ENCODE data around the gene LGI4. TPM values are rescaled to one million over a fixed set of nuclear protein-coding genes. Genes with fewer than 3 reads are reported as not detected.
A peak's percentile ranks its signal among the peaks of the same experiment; 100 is the strongest.

Gene LGI4
- total RNA-seq, 1 donor from 2014 or later: 5.2 TPM

- peak overlapping the region; percentile 6 to 97 (median 85) for H3K4me3 ChIP-seq (ENCODE audit: low read length in 3 of 3)
- no peaks in the 10 kb centered on the region for H3K36me3 ChIP-seq (ENCODE audit: control insufficient read depth in 3 of 3, insufficient read depth in 3 of 3, low read length in 3 of 3)
- peaks cover 43 to 60% (median 51%) of the 10 kb centered on the region in 3 donors for H3K4me1 ChIP-seq (ENCODE audit: control insufficient read depth in 3 of 3, insufficient read depth in 3 of 3, low read length in 3 of 3)
- H3K27ac ChIP-seq (ENCODE audit: low read depth, low read length): peak overlapping the region; percentile 78
- H3K9ac ChIP-seq (ENCODE audit: low read depth in 1 of 3, low read length in 3 of 3): peak overlapping the region; percentile 33 to 96 (median 74)
- no peaks in the 10 kb centered on the region for H3K27me3 ChIP-seq (ENCODE audit: control insufficient read depth in 3 of 3, insufficient read depth in 3 of 3, low read length in 3 of 3)
- H3K9me3 ChIP-seq (ENCODE audit: control insufficient read depth in 3 of 3, low read length in 3 of 3): no peaks in the 10 kb centered on the region
These were observed 9.6 kb downstream of the LGI4 start for GRCh38 chr19:35125270-35125717.

GRCh38 chr19:35124098-35125060 lies 10.5 kb downstream of the LGI4 start:
- Histone ChIP-seq H3K4me1 (ENCODE audit: control insufficient read depth in 3 of 3, insufficient read depth in 3 of 3, low read length in 3 of 3) (peaks cover 43 to 52% (median 49%) of the 10 kb centered on the region in 3 donors), H3K36me3 (ENCODE audit: control insufficient read depth in 3 of 3, insufficient read depth in 3 of 3, low read length in 3 of 3) (no peaks in the 10 kb centered on the region), H3K27me3 (ENCODE audit: control insufficient read depth in 3 of 3, insufficient read depth in 3 of 3, low read length in 3 of 3) (no peaks in the 10 kb centered on the region), H3K4me3 (ENCODE audit: low read length in 3 of 3) (peak overlapping the region; percentile 85 to 98 (median 97)), H3K27ac (ENCODE audit: low read depth, low read length) (peak overlapping the region; percentile 78), H3K9ac (ENCODE audit: low read depth in 1 of 3, low read length in 3 of 3) (peak overlapping the region; percentile 74 to 96 (median 91)), H3K9me3 (ENCODE audit: control insufficient read depth in 3 of 3, low read length in 3 of 3) (no peaks in the 10 kb centered on the region)

- peaks cover 43 to 57% (median 49%) of the 10 kb centered on the region in 3 donors for H3K4me1 ChIP-seq (ENCODE audit: control insufficient read depth in 3 of 3, insufficient read depth in 3 of 3, low read length in 3 of 3)
- H3K27me3 ChIP-seq (ENCODE audit: control insufficient read depth in 3 of 3, insufficient read depth in 3 of 3, low read length in 3 of 3): no peaks in the 10 kb centered on the region
- H3K9ac ChIP-seq (ENCODE audit: low read depth in 1 of 3, low read length in 3 of 3): peak overlapping the region; percentile 74 to 96 (median 91)
- H3K9me3 ChIP-seq (ENCODE audit: control insufficient read depth in 3 of 3, low read length in 3 of 3): no peaks in the 10 kb centered on the region
- H3K36me3 ChIP-seq (ENCODE audit: control insufficient read depth in 3 of 3, insufficient read depth in 3 of 3, low read length in 3 of 3): no peaks in the 10 kb centered on the region
- H3K27ac ChIP-seq (ENCODE audit: low read depth, low read length): peak overlapping the region; percentile 78
- peak overlapping the region; percentile 85 to 98 (median 97) for H3K4me3 ChIP-seq (ENCODE audit: low read length in 3 of 3)
These were observed 11.3 kb downstream of the LGI4 start for GRCh38 chr19:35123573-35123972.

GRCh38 chr19:35122687-35123551 lies 11.9 kb downstream of the LGI4 start:
- no peaks in the 10 kb centered on the region for H3K36me3 ChIP-seq (ENCODE audit: control insufficient read depth in 3 of 3, insufficient read depth in 3 of 3, low read length in 3 of 3)
- H3K4me1 ChIP-seq (ENCODE audit: control insufficient read depth in 3 of 3, insufficient read depth in 3 of 3, low read length in 3 of 3): peaks cover 43 to 57% (median 48%) of the 10 kb centered on the region in 3 donors
- no peaks in the 10 kb centered on the region for H3K27me3 ChIP-seq (ENCODE audit: control insufficient read depth in 3 of 3, insufficient read depth in 3 of 3, low read length in 3 of 3)
- H3K27ac ChIP-seq (ENCODE audit: low read depth, low read length): peak overlapping the region; percentile 78
- H3K4me3 ChIP-seq (ENCODE audit: low read length in 3 of 3): peak overlapping the region in 1 of 3 donors; percentile 97
- no peaks in the 10 kb centered on the region for H3K9me3 ChIP-seq (ENCODE audit: control insufficient read depth in 3 of 3, low read length in 3 of 3)
- H3K9ac ChIP-seq (ENCODE audit: low read depth in 1 of 3, low read length in 3 of 3): peak overlapping the region; percentile 74 to 96 (median 91)

- Histone ChIP-seq H3K9ac (ENCODE audit: low read depth in 1 of 3, low read length in 3 of 3) (peak overlapping the region in 1 of 3 donors; percentile 57), H3K9me3 (ENCODE audit: control insufficient read depth in 3 of 3, low read length in 3 of 3) (no peaks in the 10 kb centered on the region), H3K27ac (ENCODE audit: low read depth, low read length) (peak overlapping the region; percentile 78), H3K27me3 (ENCODE audit: control insufficient read depth in 3 of 3, insufficient read depth in 3 of 3, low read length in 3 of 3) (no peaks in the 10 kb centered on the region), H3K36me3 (ENCODE audit: control insufficient read depth in 3 of 3, insufficient read depth in 3 of 3, low read length in 3 of 3) (no peaks in the 10 kb centered on the region), H3K4me3 (ENCODE audit: low read length in 3 of 3) (no peak overlapping the region), H3K4me1 (ENCODE audit: control insufficient read depth in 3 of 3, insufficient read depth in 3 of 3, low read length in 3 of 3) (peaks cover 34 to 48% (median 39%) of the 10 kb centered on the region in 3 donors)
These were observed 14.0 kb downstream of the LGI4 start for GRCh38 chr19:35120898-35121297.

GRCh38 chr19:35120492-35120891 lies 14.4 kb downstream of the LGI4 start:
- Histone ChIP-seq H3K27ac (ENCODE audit: low read depth, low read length) (peak overlapping the region; percentile 78), H3K9me3 (ENCODE audit: control insufficient read depth in 3 of 3, low read length in 3 of 3) (no peaks in the 10 kb centered on the region), H3K4me1 (ENCODE audit: control insufficient read depth in 3 of 3, insufficient read depth in 3 of 3, low read length in 3 of 3) (peaks cover 30 to 44% (median 35%) of the 10 kb centered on the region in 3 donors), H3K9ac (ENCODE audit: low read depth in 1 of 3, low read length in 3 of 3) (peak overlapping the region in 1 of 3 donors; percentile 57), H3K36me3 (ENCODE audit: control insufficient read depth in 3 of 3, insufficient read depth in 3 of 3, low read length in 3 of 3) (no peaks in the 10 kb centered on the region), H3K27me3 (ENCODE audit: control insufficient read depth in 3 of 3, insufficient read depth in 3 of 3, low read length in 3 of 3) (no peaks in the 10 kb centered on the region), H3K4me3 (ENCODE audit: low read length in 3 of 3) (no peak overlapping the region)

GRCh38 chr19:35119578-35120155 lies 15.2 kb downstream of the LGI4 start:
- H3K9me3 ChIP-seq (ENCODE audit: control insufficient read depth in 3 of 3, low read length in 3 of 3): no peaks in the 10 kb centered on the region
- peak overlapping the region; percentile 78 for H3K27ac ChIP-seq (ENCODE audit: low read depth, low read length)
- no peak overlapping the region for H3K4me3 ChIP-seq (ENCODE audit: low read length in 3 of 3)
- no peaks in the 10 kb centered on the region for H3K27me3 ChIP-seq (ENCODE audit: control insufficient read depth in 3 of 3, insufficient read depth in 3 of 3, low read length in 3 of 3)
- H3K4me1 ChIP-seq (ENCODE audit: control insufficient read depth in 3 of 3, insufficient read depth in 3 of 3, low read length in 3 of 3): peaks cover 29 to 45% (median 34%) of the 10 kb centered on the region in 3 donors
- no peaks in the 10 kb centered on the region for H3K36me3 ChIP-seq (ENCODE audit: control insufficient read depth in 3 of 3, insufficient read depth in 3 of 3, low read length in 3 of 3)
- no peak overlapping the region for H3K9ac ChIP-seq (ENCODE audit: low read depth in 1 of 3, low read length in 3 of 3)

- no peaks in the 10 kb centered on the region for H3K36me3 ChIP-seq (ENCODE audit: control insufficient read depth in 3 of 3, insufficient read depth in 3 of 3, low read length in 3 of 3)
- H3K27me3 ChIP-seq (ENCODE audit: control insufficient read depth in 3 of 3, insufficient read depth in 3 of 3, low read length in 3 of 3): no peaks in the 10 kb centered on the region
- no peak overlapping the region for H3K27ac ChIP-seq (ENCODE audit: low read depth, low read length)
- no peak overlapping the region for H3K9ac ChIP-seq (ENCODE audit: low read depth in 1 of 3, low read length in 3 of 3)
- no peak overlapping the region for H3K4me3 ChIP-seq (ENCODE audit: low read length in 3 of 3)
- H3K9me3 ChIP-seq (ENCODE audit: control insufficient read depth in 3 of 3, low read length in 3 of 3): no peaks in the 10 kb centered on the region
- peaks cover 25 to 44% (median 32%) of the 10 kb centered on the region in 3 donors for H3K4me1 ChIP-seq (ENCODE audit: control insufficient read depth in 3 of 3, insufficient read depth in 3 of 3, low read length in 3 of 3)
These were observed 15.8 kb downstream of the LGI4 start for GRCh38 chr19:35119091-35119490.

GRCh38 chr19:35118268-35119020 lies 16.4 kb downstream of the LGI4 start:
- peaks cover 20 to 38% (median 25%) of the 10 kb centered on the region in 3 donors for H3K4me1 ChIP-seq (ENCODE audit: control insufficient read depth in 3 of 3, insufficient read depth in 3 of 3, low read length in 3 of 3)
- no peaks in the 10 kb centered on the region for H3K9me3 ChIP-seq (ENCODE audit: control insufficient read depth in 3 of 3, low read length in 3 of 3)
- H3K36me3 ChIP-seq (ENCODE audit: control insufficient read depth in 3 of 3, insufficient read depth in 3 of 3, low read length in 3 of 3): no peaks in the 10 kb centered on the region
- no peak overlapping the region for H3K4me3 ChIP-seq (ENCODE audit: low read length in 3 of 3)
- no peak overlapping the region for H3K27ac ChIP-seq (ENCODE audit: low read depth, low read length)
- H3K27me3 ChIP-seq (ENCODE audit: control insufficient read depth in 3 of 3, insufficient read depth in 3 of 3, low read length in 3 of 3): no peaks in the 10 kb centered on the region
- H3K9ac ChIP-seq (ENCODE audit: low read depth in 1 of 3, low read length in 3 of 3): no peak overlapping the region

Measured in skeletal muscle tissue (tissue), 4 donors.